Lower leg skin (tissue), 4 donors: ENCODE measurements around the gene PDCD11. TPM values are rescaled to one million over a fixed set of nuclear protein-coding genes. Genes with fewer than 3 reads are reported as not detected.

Experiments
- DNase-seq, 2 donors: peaks; one replicate each; pipeline ENCODE4 v3.0.0-alpha.2; 2019; ENCODE audit warnings: low spot score in 2 of 2
- H3K4me3 ChIP-seq: fragments of 200-600 bp; sonication (generic); 2 replicates; pipeline ENCODE4 v1.5.1; 2017; ENCODE audit warnings: mild to moderate bottlenecking, low read depth; ENCODE audit not compliant: poor library complexity, severe bottlenecking
- POLR2A ChIP-seq, 2 donors: fragments of 450-650 bp; IDR thresholded peaks; one replicate each; pipeline ENCODE4 v1.6.1; 2016 to 2017; ENCODE audit warnings: antibody characterized with exemption in 2 of 2, mild to moderate bottlenecking in 1 of 2, moderate library complexity in 1 of 2
- WGBS, 2 donors: methylation state at CpG; one replicate each; pipeline ENCODE4 v1.1.5; 2018; 5-methylcytosine and 5-hydroxymethylcytosine counted together
- intact Hi-C: fragments of 100-400 bp; cut with DNase I; formaldehyde crosslinking; loops from one replicate; pipeline ENCODE4 v1.15.0; 2023; ENCODE audit warnings: low total_unique reads
- total RNA-seq, 4 donors: library from RNA; depleted of rRNA; stranded (reverse); fragments of >200 nt; gene quantifications; one replicate each; pipeline ENCODE4 v1.1.0, GENCODE V29; 2016
- TF ChIP-seq, protein P1 (sequence below), 3 donors: fragments of 450-650 bp; IDR thresholded peaks; one replicate each; pipeline ENCODE4 v1.5.1; 2016; ENCODE audit warnings: antibody characterized with exemption in 3 of 3, mild to moderate bottlenecking in 3 of 3, moderate library complexity in 2 of 3

Gene PDCD11
- total RNA-seq, 4 donors from 2014 or later = 14.2 to 23.1 (median 20.5) TPM

GRCh38 chr10:103474077-103474476 is 77.7 kb downstream of the PDCD11 start:
- intact Hi-C loops = no loop called here

GRCh38 chr10:103475437-103475836 is 79.0 kb downstream of the PDCD11 start:
- WGBS, 2 donors = 78 to 90% methylated on average over 3 to 4 of the region's 4 CpGs
- DNase-seq = no peak
- intact Hi-C loops = no loop called here
- TF ChIP-seq, protein P1, sequence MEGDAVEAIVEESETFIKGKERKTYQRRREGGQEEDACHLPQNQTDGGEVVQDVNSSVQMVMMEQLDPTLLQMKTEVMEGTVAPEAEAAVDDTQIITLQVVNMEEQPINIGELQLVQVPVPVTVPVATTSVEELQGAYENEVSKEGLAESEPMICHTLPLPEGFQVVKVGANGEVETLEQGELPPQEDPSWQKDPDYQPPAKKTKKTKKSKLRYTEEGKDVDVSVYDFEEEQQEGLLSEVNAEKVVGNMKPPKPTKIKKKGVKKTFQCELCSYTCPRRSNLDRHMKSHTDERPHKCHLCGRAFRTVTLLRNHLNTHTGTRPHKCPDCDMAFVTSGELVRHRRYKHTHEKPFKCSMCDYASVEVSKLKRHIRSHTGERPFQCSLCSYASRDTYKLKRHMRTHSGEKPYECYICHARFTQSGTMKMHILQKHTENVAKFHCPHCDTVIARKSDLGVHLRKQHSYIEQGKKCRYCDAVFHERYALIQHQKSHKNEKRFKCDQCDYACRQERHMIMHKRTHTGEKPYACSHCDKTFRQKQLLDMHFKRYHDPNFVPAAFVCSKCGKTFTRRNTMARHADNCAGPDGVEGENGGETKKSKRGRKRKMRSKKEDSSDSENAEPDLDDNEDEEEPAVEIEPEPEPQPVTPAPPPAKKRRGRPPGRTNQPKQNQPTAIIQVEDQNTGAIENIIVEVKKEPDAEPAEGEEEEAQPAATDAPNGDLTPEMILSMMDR (IDR thresholded peaks at IDR 0.05) = no peak
- TF ChIP-seq POLR2A (IDR thresholded peaks at IDR 0.05) = no peak
- H3K4me3 ChIP-seq = no peak overlapping the region

More at GRCh38 chr10:103474077-103474476, 77.7 kb downstream of the PDCD11 start:
- DNase-seq = no peak
- no peak overlapping the region for H3K4me3 ChIP-seq
- 88 to 95% methylated on average over 3 of the region's 3 CpGs for WGBS, 2 donors
- TF ChIP-seq POLR2A (IDR thresholded peaks at IDR 0.05) = no peak
- TF ChIP-seq, protein P1 (IDR thresholded peaks at IDR 0.05) = no peak

GRCh38 chr10:103476046-103476768 is 79.8 kb downstream of the PDCD11 start:
- TF ChIP-seq, protein P1 (IDR thresholded peaks at IDR 0.05) = no peak
- TF ChIP-seq POLR2A (IDR thresholded peaks at IDR 0.05) = no peak
- H3K4me3 ChIP-seq = no peak overlapping the region
- 79 to 93% methylated on average over 8 to 11 of the region's 11 CpGs for WGBS, 2 donors
- intact Hi-C loops = no loop called here
- DNase-seq = no peak

- WGBS, 2 donors = 82 to 89% methylated on average over 22 of the region's 22 CpGs
- DNase-seq = no peak
- intact Hi-C loops = no loop called here
- TF ChIP-seq POLR2A (IDR thresholded peaks at IDR 0.05) = no peak
- TF ChIP-seq, protein P1 (IDR thresholded peaks at IDR 0.05) = no peak
- no peak overlapping the region for H3K4me3 ChIP-seq
Measured at GRCh38 chr10:103478671-103479070, 82.2 kb downstream of the PDCD11 start.

DNA sequence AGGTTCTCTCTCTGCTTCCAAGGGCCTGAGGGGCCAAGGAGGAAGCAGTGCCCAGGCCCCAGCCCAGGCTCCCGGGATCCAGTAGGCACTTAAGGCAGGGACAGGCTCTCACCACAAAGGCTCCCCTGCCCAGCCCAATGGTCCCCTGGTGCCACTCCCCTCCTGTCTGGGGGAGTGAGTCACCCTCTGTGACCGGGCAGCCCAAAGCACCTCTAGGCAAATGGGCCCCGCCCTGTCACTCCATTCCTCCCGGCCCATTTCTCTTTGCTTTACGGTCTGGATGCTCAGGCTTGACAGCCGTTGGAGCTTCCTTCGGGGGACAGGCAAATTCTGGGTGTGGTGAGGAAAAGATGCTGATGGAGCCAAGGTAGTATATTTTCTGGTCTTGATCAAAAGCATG is 82.7 kb downstream of the PDCD11 start, which contains the start of gene CALHM3:
TSS of gene CALHM3 (minus strand) at position 106 of the 400 bp plus-strand sequence. CDS start 208 bp downstream, outside the sequence.
- no peak for DNase-seq
- intact Hi-C loops = no loop called here
- WGBS, 2 donors = 26 to 40% methylated on average over 6 to 7 of the region's 7 CpGs
- TF ChIP-seq, protein P1 (IDR thresholded peaks at IDR 0.05) = no peak
- no peak for TF ChIP-seq POLR2A (IDR thresholded peaks at IDR 0.05)
- no peak within 1 kb of the TSS for H3K4me3 ChIP-seq
